B cell (primary cell): ENCODE results near the gene FAM227B. TPM values are rescaled to one million over a fixed set of nuclear protein-coding genes. Genes with fewer than 3 reads are reported as not detected.

ENCODE experiments used
- ATAC-seq: fragments of 200-7000 bp; cut with Tn5 transposase; one replicate; pipeline ENCODE4 v1.10.0; 2021; ENCODE audit warnings: low read depth, mild to moderate bottlenecking, moderate number of reproducible peaks, moderate library complexity
- CTCF ChIA-PET: fragments of 350-600 bp; sonication (Branson Sonifier 250); formaldehyde crosslinking; loops from one replicate; lab custom pipeline; 2021; ENCODE audit warnings: antibody characterized with exemption, inconsistent platforms; lab: Charles Lee
- POLR2A ChIA-PET: fragments of 350-600 bp; sonication (Branson Sonifier 250); formaldehyde crosslinking; loops from one replicate; lab custom pipeline; 2021; ENCODE audit warnings: antibody characterized with exemption; lab: Charles Lee
- DNase-seq: peaks from one replicate; pipeline ENCODE4 v3.0.0; 2013
- H2AFZ ChIP-seq: 2 replicates; pipeline ENCODE4 v1.6.1; 2012; ENCODE audit warnings: mild to moderate bottlenecking, low read depth, low read length; ENCODE audit not compliant: insufficient read depth, poor library complexity, severe bottlenecking
- H3K27ac ChIP-seq, 2 donors: 1 replicate in 1 of 2; 2 replicates in 1 of 2; pipeline ENCODE4 v1.5.1; 2012 to 2013; ENCODE audit warnings: low read length in 2 of 2, mild to moderate bottlenecking in 2 of 2, moderate library complexity in 1 of 2
- H3K27me3 ChIP-seq, 4 experiments: fragments of 200-600 bp in 1 of 4; sonication (generic) in 1 of 4; replicated peaks in 1 of 4; 1 replicate in 2 of 4; 2 replicates in 2 of 4; pipeline versions ENCODE4 v1.6.1 to v1.7.0; 2013 to 2016; ENCODE audit warnings: low read length in 3 of 4, mild to moderate bottlenecking in 2 of 4, mixed read lengths in 1 of 4, moderate library complexity in 1 of 4; ENCODE audit not compliant: insufficient read depth in 4 of 4, control insufficient read depth in 3 of 4; ENCODE audit errors: control extremely low read depth in 1 of 4
- H3K36me3 ChIP-seq, 2 experiments: replicated peaks in 1 of 2; 1 replicate in 1 of 2; 2 replicates in 1 of 2; pipeline versions ENCODE4 v1.6.1 to v1.7.1; 2013; ENCODE audit warnings: low read length in 1 of 2; ENCODE audit not compliant: insufficient read depth in 2 of 2, control insufficient read depth in 1 of 2; ENCODE audit errors: control extremely low read depth in 1 of 2, extremely low read depth in 1 of 2
- H3K4me1 ChIP-seq, 2 donors: fragments of 200-600 bp in 1 of 2; sonication (generic) in 1 of 2; 1 replicate in 1 of 2; 2 replicates in 1 of 2; pipeline versions ENCODE4 v1.5.1 to v1.6.1; 2013 to 2017; ENCODE audit warnings: low read length in 2 of 2; ENCODE audit not compliant: control insufficient read depth in 2 of 2, insufficient read depth in 2 of 2
- H3K4me2 ChIP-seq: replicated peaks from 2 replicates; pipeline ENCODE3; 2012; ENCODE audit warnings: mild to moderate bottlenecking, low read depth, low read length; ENCODE audit not compliant: poor library complexity, severe bottlenecking
- H3K4me3 ChIP-seq, 5 experiments: fragments of 200-600 bp in 1 of 5; sonication (generic) in 1 of 5; 1 replicate in 3 of 5; 2 replicates in 2 of 5; pipeline versions ENCODE4 v1.5.1 to v1.7.0; 2011 to 2016; ENCODE audit warnings: low read length in 4 of 5, mild to moderate bottlenecking in 4 of 5, low read depth in 2 of 5, control low read depth in 1 of 5, moderate library complexity in 1 of 5; ENCODE audit not compliant: insufficient read depth in 1 of 5; ENCODE audit errors: control extremely low read depth in 1 of 5, extremely low read depth in 1 of 5
- H3K79me2 ChIP-seq: fragments of 200-600 bp; sonication (generic); one replicate; pipeline ENCODE4 v1.6.0; 2016; ENCODE audit warnings: low read length; ENCODE audit not compliant: control insufficient read depth, insufficient read depth
- H3K9ac ChIP-seq: fragments of 200-600 bp; sonication (generic); 2 replicates; pipeline ENCODE4 v1.6.1; 2017; ENCODE audit warnings: mild to moderate bottlenecking, low read length, moderate library complexity
- H3K9me3 ChIP-seq, 3 donors: one replicate each; pipeline versions ENCODE4 v1.6.1 to v1.7.1; 2013; ENCODE audit warnings: low read length in 2 of 3; ENCODE audit not compliant: control insufficient read depth in 2 of 3, insufficient read depth in 1 of 3; ENCODE audit errors: control extremely low read depth in 1 of 3
- H4K20me1 ChIP-seq: 2 replicates; pipeline ENCODE4 v1.6.0; 2012; ENCODE audit warnings: mild to moderate bottlenecking, low read length; ENCODE audit not compliant: insufficient read depth, control insufficient read depth, poor library complexity, severe bottlenecking
- H3K27ac Mint-ChIP-seq: one replicate; pipeline ENCODE4 v1.8.0; 2021; ENCODE audit warnings: mixed read lengths
- H3K27me3 Mint-ChIP-seq: one replicate; pipeline ENCODE4 v1.8.0; 2021; ENCODE audit warnings: mixed read lengths
- H3K4me1 Mint-ChIP-seq: one replicate; pipeline ENCODE4 v1.8.0; 2021; ENCODE audit warnings: mixed read lengths
- H3K4me3 Mint-ChIP-seq: one replicate; pipeline ENCODE4 v1.8.0; 2021; ENCODE audit warnings: mixed read lengths
- H3K9me3 Mint-ChIP-seq: one replicate; pipeline ENCODE4 v1.8.0; 2022; ENCODE audit warnings: mixed read lengths; ENCODE audit not compliant: insufficient read depth
- EZH2 ChIP-seq: IDR thresholded peaks from 2 replicates; pipeline ENCODE4 v1.6.1; 2012; ENCODE audit warnings: borderline replicate concordance, low read depth, mild to moderate bottlenecking, moderate library complexity, low read length; ENCODE audit not compliant: insufficient read depth, poor library complexity, severe bottlenecking
- WGBS: methylation state at CpG from one replicate; pipeline ENCODE4 v1.1.5; 2013; ENCODE audit warnings: missing lambda C conversion rate; ENCODE audit not compliant: insufficient coverage; 5-methylcytosine and 5-hydroxymethylcytosine counted together
- intact Hi-C: fragments of 100-400 bp; cut with micrococcal nuclease; formaldehyde crosslinking; loops from one replicate; pipeline ENCODE4 v1.10.0; 2022
- polyA plus RNA-seq: library from polyadenylated mRNA; depleted of rRNA; stranded (reverse); fragments of >200 nt; gene quantifications from 2 replicates; pipeline ENCODE4 v1.2.3, GENCODE V29; 2012
- total RNA-seq, 2 donors: library from RNA; stranded (reverse); fragments of 120-200 nt in 1 of 2; gene quantifications; 1 replicate in 1 of 2; 2 replicates in 1 of 2; pipeline versions ENCODE4 v1.2.3 to v1.2.4, GENCODE V29; 2013 to 2022
- TF ChIP-seq, protein P1 (sequence below): fragments of 200-600 bp; IDR thresholded peaks from one replicate; pipeline ENCODE4 v1.8.0; 2022; ENCODE audit warnings: antibody characterized with exemption, mild to moderate bottlenecking

Gene FAM227B
- total and polyA plus RNA-seq, 2 donors (not counting 1 experiment from before 2014, with no cell fraction given): 5.6 to 8.9 TPM

DNA sequence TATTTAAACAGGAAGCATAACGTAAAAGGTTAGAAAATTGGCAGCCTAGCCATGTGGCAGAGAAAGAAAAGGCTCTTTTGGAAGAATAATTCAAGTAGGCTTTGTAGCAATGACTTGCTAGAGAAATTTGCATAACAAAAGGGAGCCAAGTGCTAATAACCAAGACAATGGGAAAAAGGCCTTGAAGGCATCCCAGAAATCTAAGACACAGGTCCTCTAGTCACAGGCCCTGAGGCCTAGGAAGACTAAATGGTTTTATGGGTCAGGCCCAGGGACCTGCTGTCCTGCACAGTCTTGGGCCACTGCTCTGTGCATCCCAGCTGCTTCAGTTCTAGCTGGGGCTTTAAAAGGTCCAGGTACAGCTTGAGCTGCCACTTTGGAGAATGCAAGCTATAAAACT is 119.0 kb downstream of the FAM227B start:
- TF ChIP-seq, protein P1, sequence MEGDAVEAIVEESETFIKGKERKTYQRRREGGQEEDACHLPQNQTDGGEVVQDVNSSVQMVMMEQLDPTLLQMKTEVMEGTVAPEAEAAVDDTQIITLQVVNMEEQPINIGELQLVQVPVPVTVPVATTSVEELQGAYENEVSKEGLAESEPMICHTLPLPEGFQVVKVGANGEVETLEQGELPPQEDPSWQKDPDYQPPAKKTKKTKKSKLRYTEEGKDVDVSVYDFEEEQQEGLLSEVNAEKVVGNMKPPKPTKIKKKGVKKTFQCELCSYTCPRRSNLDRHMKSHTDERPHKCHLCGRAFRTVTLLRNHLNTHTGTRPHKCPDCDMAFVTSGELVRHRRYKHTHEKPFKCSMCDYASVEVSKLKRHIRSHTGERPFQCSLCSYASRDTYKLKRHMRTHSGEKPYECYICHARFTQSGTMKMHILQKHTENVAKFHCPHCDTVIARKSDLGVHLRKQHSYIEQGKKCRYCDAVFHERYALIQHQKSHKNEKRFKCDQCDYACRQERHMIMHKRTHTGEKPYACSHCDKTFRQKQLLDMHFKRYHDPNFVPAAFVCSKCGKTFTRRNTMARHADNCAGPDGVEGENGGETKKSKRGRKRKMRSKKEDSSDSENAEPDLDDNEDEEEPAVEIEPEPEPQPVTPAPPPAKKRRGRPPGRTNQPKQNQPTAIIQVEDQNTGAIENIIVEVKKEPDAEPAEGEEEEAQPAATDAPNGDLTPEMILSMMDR: no peak
- no peak for TF ChIP-seq EZH2
- no peaks in the 10 kb centered on the region for H3K36me3 ChIP-seq
- H2AFZ ChIP-seq: no peak overlapping the region

DNA sequence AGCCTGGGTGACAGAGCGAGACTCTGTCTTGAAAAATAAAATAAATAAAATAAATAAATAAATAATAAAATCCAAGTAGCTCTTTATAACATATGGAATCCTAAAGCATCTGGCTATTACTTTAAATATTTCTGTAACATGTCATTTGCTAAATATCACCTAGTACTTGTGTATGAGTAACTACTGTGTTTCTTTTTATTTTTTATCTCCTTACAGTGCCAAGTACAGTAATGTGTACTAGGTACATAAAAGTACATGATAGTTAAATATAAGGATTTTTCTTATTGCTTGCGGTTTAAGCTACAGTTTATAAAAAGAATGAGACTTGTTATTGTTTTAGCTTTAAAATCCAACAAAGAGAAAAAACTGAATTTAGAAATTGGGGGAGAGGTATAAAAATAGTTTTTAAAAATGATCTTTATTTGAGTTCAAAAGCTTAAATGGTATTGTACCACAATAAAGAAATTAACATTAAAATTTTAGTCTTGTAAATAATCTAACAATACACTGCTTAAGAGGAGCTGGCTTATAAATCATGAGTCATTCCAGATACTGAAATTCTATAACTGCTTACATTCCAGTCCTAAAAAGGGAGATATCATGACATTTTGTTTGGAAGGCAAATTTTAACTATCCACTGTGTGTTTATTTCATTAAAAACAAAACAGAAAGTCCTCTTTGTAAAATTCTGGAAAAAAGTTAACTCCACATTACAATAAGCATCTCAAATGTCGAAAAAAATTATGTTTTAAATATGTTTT is 124.4 kb downstream of the FAM227B start:
- Mint-ChIP-seq H3K27me3 (peaks cover 3% of the 10 kb centered on the region), H3K9me3 (no peaks in the 10 kb centered on the region), H3K4me3 (no peak overlapping the region), H3K27ac (no peak overlapping the region), H3K4me1 (no peaks in the 10 kb centered on the region)
- no peak overlapping the region for H3K9ac ChIP-seq
- peaks cover 0 to 4% (median 0%) of the 10 kb centered on the region in 3 donors for H3K9me3 ChIP-seq
- CTCF ChIA-PET: no interaction called here
- intact Hi-C loops: no loop called here
- H3K36me3 ChIP-seq: no peaks in the 10 kb centered on the region
- POLR2A ChIA-PET: no interaction called here
- no peaks in the 10 kb centered on the region for H4K20me1 ChIP-seq
- H3K27me3 ChIP-seq: no peaks in the 10 kb centered on the region
- no peaks in the 10 kb centered on the region for H3K79me2 ChIP-seq
- H3K4me1 ChIP-seq: no peaks in the 10 kb centered on the region
- ATAC-seq (no peak), DNase-seq (no peak)
- H3K4me3 ChIP-seq: no peak overlapping the region
- no peak overlapping the region for H3K27ac ChIP-seq
- no peak overlapping the region for H3K4me2 ChIP-seq
- no peak overlapping the region for H2AFZ ChIP-seq
- TF ChIP-seq, protein P1: no peak
- TF ChIP-seq EZH2: no peak
- no CpG with 5 or more reads among the region's 3 CpGs for WGBS

More for the DNA sequence above, 119.0 kb downstream of the FAM227B start:
- Histone ChIP-seq H3K27me3 (no peaks in the 10 kb centered on the region), H3K9ac (no peak overlapping the region), H3K4me3 (no peak overlapping the region), H3K4me1 (no peaks in the 10 kb centered on the region), H4K20me1 (no peaks in the 10 kb centered on the region), H3K9me3 (peaks cover 0 to 12% (median 0%) of the 10 kb centered on the region in 3 donors), H3K4me2 (no peak overlapping the region), H3K27ac (no peak overlapping the region), H3K79me2 (no peaks in the 10 kb centered on the region)
- no peak for DNase-seq
- Mint-ChIP-seq H3K9me3 (peaks cover 6% of the 10 kb centered on the region), H3K4me1 (no peaks in the 10 kb centered on the region), H3K27me3 (no peaks in the 10 kb centered on the region), H3K27ac (no peak overlapping the region), H3K4me3 (no peak overlapping the region)
- intact Hi-C loops: no loop called here
- no peak for ATAC-seq
- POLR2A ChIA-PET: no interaction called here
- CTCF ChIA-PET: no interaction called here
- 100% methylated on average over 1 of the region's 1 CpG for WGBS
